HG03575 (cell line): ENCODE results near the gene ADRM1.

Source experiments
- ATAC-seq: cut with Tn5 transposase; IDR thresholded peaks from one replicate; pipeline ENCODE4 v1.9.1; 2021; ENCODE audit not compliant: unreplicated experiment, insufficient number of reproducible peaks, low FRiP score; ENCODE audit errors: extremely low read depth

ADRM1 gene

GRCh38 chr20:62347445-62347844 lies 44.6 kb downstream of the ADRM1 start:
- ATAC-seq = no peak

- ATAC-seq = no peak
Observed at GRCh38 chr20:62348604-62349003, 45.8 kb downstream of the ADRM1 start.

GRCh38 chr20:62349556-62350097 lies 46.8 kb downstream of the ADRM1 start:
- no peak for ATAC-seq

- ATAC-seq = no peak
Observed at GRCh38 chr20:62350098-62350628, 47.4 kb downstream of the ADRM1 start.

GRCh38 chr20:62350629-62351422 lies 48.0 kb downstream of the ADRM1 start:
- no peak for ATAC-seq

- ATAC-seq = no peak
Observed at GRCh38 chr20:62351469-62352401, 48.9 kb downstream of the ADRM1 start.

GRCh38 chr20:62352402-62353288 lies 49.8 kb downstream of the ADRM1 start:
- ATAC-seq = no peak

- ATAC-seq = no peak
Observed at GRCh38 chr20:62353289-62354030, 50.7 kb downstream of the ADRM1 start.

- ATAC-seq = no peak
Observed at GRCh38 chr20:62354031-62354808, 51.4 kb downstream of the ADRM1 start.

- no peak for ATAC-seq
Observed at GRCh38 chr20:62354811-62355341, 52.1 kb downstream of the ADRM1 start.

- ATAC-seq = no peak
Observed at GRCh38 chr20:62355516-62355877, 52.7 kb downstream of the ADRM1 start.

- no peak for ATAC-seq
Observed at GRCh38 chr20:62355878-62356588, 53.2 kb downstream of the ADRM1 start.

- ATAC-seq = no peak
Observed at GRCh38 chr20:62356589-62357186, 53.9 kb downstream of the ADRM1 start.

GRCh38 chr20:62357187-62357667 lies 54.4 kb downstream of the ADRM1 start:
- ATAC-seq = no peak

- no peak for ATAC-seq
Observed at GRCh38 chr20:62357681-62358080, 54.9 kb downstream of the ADRM1 start.
